Skin epidermis (tissue), 12 donors: ENCODE results near the gene DBNDD1.
A peak's percentile ranks its signal among the peaks of the same experiment; 100 is the strongest.
"Not testable (repeated sequence)": the region's sequence is repeated elsewhere in the genome, so short reads cannot be mapped to it uniquely, and the experiment has no call there.

Source experiments
- H3K27ac ChIP-seq, 21 experiments: fragments of 200-600 bp; sonication (generic) in 11 of 21; one replicate each; pipeline ENCODE4 v1.5.0; 2020; ENCODE audit warnings: mild to moderate bottlenecking in 3 of 21, inconsistent platforms in 2 of 21, moderate library complexity in 2 of 21
- H3K4me3 ChIP-seq, 7 experiments: fragments of 200-600 bp; sonication (generic) in 2 of 7; one replicate each; pipeline ENCODE4 v1.5.0; 2020; ENCODE audit warnings: inconsistent platforms in 2 of 7, mild to moderate bottlenecking in 2 of 7, moderate library complexity in 1 of 7

Gene DBNDD1, protein sequence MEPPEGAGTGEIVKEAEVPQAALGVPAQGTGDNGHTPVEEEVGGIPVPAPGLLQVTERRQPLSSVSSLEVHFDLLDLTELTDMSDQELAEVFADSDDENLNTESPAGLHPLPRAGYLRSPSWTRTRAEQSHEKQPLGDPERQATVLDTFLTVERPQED

DNA sequence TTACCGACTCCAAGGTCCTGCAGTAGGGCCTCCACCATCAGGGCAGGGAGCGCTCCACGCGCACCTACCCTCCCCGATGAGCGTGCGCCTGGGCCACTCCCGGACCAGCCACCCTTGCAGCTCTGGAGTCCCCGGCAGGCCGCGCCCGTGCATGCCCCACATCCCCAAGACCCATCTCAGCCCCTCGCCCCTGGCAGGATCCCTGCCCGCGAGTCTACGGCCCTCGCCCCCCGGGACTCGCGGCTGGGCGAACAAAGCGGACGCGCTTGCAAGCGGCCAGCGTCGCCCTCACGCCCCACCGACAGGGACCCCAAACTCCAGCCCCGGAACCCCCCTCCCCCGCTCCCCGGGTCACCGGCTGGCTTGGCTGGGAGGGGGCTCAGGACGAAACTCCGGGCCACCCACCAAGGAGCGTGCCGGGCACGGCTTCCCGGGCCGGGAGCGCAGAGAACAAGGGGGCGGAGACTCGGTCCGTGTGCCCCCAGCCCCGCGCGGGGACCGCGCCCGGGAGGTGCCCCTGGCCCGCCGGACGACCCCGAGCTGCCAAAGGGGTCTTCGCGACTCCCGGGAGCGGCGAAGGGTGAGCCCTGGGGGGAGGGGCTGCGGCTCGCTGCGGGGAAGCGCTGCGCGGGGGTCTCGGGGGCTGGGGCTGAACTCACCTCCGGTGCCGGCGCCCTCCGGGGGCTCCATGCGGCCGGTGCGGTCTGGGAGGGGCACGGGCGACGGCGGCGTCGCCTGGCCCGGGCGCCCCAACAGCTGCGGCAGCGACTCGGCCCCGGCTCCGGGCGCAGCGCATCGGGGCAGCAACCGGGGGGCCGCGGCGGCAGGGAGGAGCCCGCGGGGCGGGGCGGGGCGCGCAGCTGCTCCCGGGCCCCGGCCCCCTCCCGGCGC lies at the start of gene DBNDD1:
TSS of gene DBNDD1 (minus strand) at position 805 of the 891 bp plus-strand sequence. CDS start at position 690, 115 bp downstream.
- Histone ChIP-seq H3K4me3 (peak within 1 kb of the TSS; percentile 30 to 64 (median 53)), H3K27ac (peak within 1 kb of the TSS in 9 of 21 experiments; percentile 6 to 79 (median 50))

DNA sequence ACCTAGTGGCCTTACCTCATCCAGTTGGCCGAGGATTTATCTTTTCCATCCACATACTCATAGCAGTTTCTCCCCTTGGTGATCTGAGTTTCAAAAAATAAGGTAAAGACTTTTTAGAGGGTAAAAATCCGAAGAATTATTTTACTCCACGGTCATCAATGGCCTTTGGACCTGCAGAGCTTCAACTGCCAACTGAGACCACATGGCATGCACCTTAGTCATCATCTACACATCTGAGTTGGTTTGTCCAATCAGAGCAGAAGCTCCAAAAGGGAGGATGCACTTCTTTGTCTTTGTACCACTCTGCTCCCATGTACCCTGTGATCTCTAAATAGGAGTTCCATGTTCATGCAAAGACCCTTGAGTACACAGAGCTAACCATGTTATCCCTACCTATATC lies 42.2 kb upstream of the DBNDD1 start:
- H3K4me3 ChIP-seq, result no peak overlapping the region
- H3K27ac ChIP-seq, result no peak overlapping the region

DNA sequence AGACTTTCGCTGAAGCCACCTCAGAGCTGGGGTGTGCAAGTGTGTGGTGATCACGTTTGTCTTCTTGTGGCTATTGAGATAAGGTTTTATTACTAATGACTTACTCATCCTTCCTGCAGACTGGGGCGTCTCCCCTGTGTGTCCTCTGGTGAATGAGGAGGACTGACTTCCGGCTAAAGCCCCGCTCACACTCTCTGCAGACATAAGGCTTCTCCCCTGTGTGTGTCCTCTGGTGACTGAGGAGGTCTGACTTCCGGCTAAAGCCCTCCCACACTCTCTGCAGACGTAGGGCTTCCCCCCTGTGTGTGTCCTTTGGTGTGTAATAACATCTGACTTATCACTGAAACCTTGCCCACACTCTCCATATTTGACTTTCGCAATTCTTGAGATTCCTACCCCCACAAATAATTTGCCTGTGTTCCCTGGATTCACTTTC lies 38.5 kb upstream of the DBNDD1 start:
- no peak overlapping the region for H3K27ac ChIP-seq
- H3K4me3 ChIP-seq, result no peak overlapping the region

DNA sequence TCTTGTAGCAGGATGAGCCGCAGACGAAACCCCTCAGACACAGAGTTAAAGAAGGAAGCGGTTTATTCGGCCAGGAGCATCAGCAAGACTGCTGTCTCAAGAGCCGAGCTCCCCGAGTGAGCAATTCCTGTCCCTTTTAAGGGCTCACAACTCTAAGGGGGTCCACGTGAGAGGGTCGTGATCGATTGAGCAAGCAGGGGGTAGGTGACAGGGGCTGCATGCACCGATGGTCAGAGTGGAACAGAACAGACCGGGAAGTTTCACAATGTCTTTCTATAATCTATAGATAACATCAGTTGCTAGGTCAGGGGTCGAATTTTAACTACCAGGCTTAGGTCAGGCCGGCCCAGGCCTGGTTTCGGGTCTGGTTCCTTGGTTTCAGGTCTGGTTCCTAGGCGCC lies 37.3 kb upstream of the DBNDD1 start:
- not testable (repeated sequence) for H3K4me3 ChIP-seq, H3K27ac ChIP-seq

DNA sequence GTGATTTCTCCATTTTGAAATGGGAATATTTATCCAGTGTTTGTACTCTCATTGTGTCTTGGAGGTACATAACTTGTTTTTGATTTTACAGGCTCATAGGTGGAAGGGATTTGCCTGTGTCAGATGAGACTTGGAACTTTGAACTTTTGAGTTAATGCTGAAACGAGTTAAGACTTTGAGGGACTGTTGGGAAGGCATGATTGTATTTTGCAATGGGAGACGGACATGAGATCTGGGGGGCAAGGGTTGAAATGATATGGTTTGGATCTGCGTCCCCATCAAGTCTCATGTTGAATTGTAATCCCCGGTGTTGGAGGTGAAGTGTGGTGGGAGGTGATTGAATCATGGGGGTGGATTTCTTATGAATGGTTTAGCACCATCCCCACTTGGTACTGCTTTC lies 36.1 kb upstream of the DBNDD1 start:
- Histone ChIP-seq H3K4me3 (no peak overlapping the region), H3K27ac (no peak overlapping the region)

DNA sequence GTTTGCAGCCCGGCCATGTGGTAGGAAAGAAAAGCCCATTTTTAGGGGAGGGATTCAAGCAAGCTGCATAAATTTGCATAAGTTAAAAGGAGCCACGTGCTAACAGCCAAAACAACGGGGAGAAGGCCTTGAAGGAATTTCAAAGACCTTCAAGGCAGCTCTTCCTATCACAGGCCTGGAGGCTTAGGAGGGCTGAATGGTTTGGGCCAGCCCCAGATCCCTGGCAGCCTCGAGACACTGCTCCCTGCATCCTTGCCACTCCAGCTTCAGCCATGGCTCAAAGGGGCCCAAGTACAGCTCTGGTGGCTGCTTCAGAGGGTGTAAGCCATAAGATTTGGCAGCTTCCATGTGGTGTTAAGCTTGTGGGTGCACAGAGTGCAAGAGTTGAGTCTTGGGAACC lies 35.3 kb upstream of the DBNDD1 start:
- H3K27ac ChIP-seq, result no peak overlapping the region
- no peak overlapping the region for H3K4me3 ChIP-seq

DNA sequence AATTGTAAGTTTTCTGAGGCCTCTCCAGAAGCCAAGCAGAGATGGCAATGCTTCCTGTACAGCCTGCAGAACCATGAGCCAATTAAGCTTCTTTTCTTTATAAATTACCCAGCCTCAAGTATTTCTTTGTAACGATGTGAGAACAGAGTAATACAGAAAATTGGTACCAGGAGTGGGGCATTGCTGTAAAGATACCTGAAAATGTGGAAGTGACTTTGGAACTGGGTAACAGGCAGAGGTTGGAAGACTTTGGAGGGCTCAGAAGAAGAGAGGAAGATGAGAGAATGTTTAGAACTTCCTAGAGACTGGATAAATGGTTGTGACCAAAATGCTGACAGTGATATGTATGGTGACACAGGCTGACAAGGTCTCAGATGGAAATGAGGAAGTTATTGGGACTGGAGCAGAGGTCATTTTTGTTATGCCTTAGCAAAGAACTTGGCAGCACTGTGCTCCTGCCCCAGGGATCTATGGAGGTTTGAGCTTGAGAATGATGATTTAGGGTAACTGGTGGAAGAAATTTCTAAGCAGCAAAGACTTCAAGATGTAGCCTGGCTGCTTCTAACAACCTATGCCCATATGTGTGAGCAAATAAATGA lies 34.7 kb upstream of the DBNDD1 start:
- no peak overlapping the region for H3K4me3 ChIP-seq
- no peak overlapping the region for H3K27ac ChIP-seq

DNA sequence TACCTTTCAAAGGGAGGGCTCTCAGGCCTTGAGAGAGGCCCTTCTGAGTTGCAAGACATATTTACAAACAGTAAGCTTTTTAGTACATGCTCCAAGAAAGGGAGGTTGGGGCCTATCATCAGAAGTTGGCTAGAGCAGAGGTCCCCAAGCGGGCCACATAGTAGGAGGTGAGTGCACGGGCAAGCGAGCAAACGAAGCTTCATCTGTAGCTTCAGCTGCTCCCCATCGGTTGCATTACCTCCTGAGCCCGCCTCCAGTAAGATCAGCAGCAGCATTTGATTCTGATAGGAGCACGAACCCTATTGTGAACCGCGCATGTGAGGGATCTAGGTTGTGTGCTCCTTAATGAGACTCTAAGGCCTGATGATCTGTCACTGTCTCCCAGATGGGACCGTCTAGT lies 31.7 kb upstream of the DBNDD1 start:
- H3K27ac ChIP-seq, result no peak overlapping the region
- no peak overlapping the region for H3K4me3 ChIP-seq

DNA sequence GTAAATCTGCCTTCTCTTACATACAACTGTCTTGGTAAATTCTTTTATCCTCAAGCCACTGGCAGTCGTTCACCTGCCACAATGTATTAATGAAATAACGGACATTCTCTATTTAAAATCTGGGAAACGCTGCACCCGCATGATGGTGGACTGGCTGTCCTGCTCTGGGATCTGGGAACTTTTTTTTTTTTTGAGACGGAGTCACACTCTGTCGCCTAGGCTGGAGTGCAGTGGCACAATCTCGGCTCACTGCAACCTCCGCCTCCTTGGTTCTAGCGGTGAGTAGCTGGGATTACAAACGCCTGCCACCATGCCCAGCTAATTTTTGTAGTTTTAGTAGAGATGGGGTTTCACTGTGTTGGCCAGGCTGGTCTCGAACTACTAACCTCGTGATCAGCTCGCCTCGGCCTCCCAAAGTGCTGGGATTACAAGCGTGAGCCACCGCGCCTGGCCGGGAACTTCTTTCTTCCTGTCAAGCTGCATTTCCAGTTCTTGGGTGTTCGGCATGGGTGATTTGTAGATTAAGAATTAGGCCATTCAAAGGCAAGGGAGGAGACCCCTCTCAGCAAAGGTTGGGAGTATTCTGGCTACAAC lies 29.6 kb upstream of the DBNDD1 start:
- H3K4me3 ChIP-seq, result no peak overlapping the region
- H3K27ac ChIP-seq, result no peak overlapping the region

DNA sequence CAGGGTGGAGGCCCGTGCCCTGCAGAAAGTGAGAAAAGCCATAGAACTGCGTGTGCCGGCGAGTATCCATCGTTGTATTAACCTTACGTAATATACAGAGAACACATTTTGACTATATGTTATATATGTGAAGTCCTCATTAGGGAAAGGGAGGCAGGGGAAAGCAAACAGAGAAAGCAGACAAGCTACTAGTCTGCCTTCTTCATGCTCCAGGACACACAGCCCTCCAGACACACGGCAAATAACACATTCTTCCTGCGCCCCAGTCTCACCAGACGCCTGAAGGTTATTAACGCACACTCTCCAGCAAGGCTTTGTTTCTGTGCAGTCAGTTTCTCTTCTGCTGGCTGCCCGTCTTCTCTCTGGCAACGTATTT lies 29.1 kb upstream of the DBNDD1 start:
- H3K4me3 ChIP-seq, result no peak overlapping the region

DNA sequence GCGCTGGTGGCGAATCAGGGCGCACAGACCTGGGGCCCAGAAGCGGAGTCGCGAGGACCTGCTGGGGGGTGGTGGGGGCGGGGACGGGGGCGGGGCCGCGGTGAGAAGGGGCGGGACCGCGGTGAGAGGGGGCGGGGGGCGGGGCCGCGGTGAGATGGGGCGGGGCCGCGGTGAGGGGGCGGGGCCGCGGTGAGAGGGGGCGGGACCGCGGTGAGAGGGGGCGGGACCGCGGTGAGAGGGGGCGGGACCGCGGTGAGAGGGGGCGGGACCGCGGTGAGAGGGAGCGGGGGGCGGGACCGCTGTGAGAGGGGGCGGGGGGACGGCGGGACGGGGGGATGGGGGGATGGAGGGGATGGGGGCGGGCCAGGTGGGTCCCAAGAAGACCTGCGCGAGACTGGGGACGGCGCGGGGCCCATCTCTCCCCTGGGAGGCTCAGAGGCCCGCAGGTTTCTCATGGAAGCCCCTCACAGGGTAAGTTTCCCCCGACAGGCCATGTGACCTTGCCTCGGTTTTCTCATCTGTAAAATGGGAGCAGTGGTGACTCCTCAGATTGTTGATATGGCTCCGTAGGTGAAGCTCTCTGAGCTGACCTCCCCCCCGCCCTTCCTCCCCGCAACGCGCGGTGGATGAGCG lies 28.6 kb upstream of the DBNDD1 start:
- H3K27ac ChIP-seq, result peak overlapping the region in 3 of 21 experiments; percentile 44 to 73 (median 62)
- H3K4me3 ChIP-seq, result peak overlapping the region in 5 of 7 experiments; percentile 2 to 34 (median 19)

More for the DNA sequence above, 29.1 kb upstream of the DBNDD1 start:
- H3K27ac ChIP-seq, result no peak overlapping the region

DNA sequence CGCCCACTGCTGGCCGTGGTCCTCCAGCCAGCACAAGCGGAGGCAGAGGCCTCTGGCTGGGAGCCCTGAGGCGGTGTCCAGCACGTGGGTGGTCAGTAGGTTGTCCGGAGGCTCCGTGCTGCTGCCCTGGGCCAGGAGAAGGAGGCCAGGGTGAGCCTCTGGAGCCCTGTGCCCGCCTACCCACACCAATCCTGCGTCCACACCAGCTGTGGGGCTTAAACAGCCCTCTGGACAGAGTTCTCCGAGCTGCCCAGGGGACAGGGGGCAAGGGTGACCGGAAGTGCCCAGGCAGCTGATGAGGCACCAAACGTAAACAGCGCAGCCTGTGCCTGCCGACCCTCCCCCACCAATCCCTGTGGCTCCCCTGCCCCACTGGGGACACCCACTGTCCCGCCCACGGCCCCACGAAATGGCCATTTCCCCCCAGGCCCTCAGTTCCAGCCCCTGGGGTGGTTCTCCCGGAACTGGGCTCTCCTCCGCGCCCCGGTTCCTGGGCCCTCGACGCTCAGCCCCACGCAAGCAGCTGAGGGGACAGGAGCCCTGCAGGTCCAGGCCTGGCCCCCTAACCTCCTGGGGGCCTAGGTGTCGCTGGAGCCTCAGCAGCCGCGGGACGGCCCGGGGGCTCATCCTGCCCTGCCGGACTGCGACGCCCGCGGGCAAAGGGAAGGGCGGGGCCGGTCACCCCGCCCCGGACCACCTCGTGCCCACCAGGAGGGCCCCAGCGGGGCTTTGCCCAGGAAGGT lies 27.9 kb upstream of the DBNDD1 start:
- H3K27ac ChIP-seq, result peak overlapping the region in 6 of 21 experiments; percentile 22 to 73 (median 38)

DNA sequence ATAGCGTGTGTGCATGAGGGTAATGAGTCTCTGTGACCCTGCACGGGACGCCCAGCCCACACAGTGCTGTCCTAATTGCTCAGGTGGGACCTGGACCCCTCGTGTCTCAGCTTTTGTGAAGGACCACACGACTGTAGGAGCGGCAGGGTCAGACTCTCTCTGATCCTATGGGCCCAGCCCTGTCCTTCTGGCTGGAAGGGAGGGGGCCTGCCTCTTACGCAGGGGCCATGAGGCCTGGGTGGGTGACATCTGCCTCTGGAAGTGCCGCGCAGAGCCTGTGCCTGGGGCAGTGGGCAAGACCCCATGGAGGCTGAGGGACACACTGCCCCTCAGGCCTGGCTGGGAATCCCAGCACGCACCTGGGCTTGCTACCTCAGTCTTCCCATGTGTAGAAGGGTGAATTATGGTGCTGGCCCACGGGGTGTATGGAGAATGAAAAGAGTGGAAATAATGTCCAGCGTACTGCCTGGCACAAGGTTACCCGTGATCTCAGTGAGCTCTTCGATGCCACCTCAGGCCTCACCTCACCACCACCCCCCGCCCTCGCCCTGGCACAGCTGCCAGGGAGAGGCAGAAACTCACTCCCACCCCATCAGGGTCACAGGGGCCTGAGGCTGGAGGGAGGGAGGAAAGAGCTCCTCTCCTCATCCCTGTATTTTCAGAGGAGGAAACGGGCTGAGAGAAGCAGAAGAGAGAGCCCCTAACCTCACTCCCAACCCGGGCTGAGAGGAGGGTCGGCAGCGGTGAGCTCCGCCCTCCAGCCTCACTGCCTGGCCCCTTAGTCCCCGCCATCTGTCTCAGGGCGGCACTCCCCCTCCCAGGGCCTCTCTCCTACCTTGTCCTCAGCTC lies 27.1 kb upstream of the DBNDD1 start:
- H3K27ac ChIP-seq, result peak overlapping the region in 4 of 21 experiments; percentile 4 to 73 (median 24)

More for the DNA sequence above, 27.9 kb upstream of the DBNDD1 start:
- peak overlapping the region in 6 of 7 experiments; percentile 2 to 34 (median 17) for H3K4me3 ChIP-seq

DNA sequence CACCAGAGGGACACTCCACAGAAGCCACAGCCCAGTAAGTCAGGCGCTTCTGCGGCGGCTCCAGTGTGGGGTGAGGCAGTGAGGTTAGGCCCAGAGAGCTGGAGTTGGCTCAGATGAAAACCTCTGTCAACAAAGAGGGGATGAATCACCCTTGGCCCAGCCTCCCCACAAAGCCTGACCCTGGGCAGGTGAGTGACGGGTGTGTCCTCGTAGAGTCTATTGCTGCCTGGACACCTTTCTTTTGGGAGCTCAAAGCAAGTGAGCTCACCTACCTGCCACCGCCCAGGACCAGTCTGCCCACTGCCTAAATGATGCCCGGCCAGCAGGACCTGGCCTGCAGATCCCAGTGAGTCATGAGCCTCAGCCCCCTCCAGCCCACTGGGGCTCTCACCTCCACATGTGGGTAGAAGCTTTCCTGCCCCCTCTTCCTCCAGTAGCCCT lies 24.9 kb upstream of the DBNDD1 start:
- H3K27ac ChIP-seq, result peak overlapping the region in 2 of 21 experiments; percentile 17 to 35
- H3K4me3 ChIP-seq, result no peak overlapping the region

More for the DNA sequence above, 27.1 kb upstream of the DBNDD1 start:
- peak overlapping the region in 3 of 7 experiments; percentile 15 to 34 (median 34) for H3K4me3 ChIP-seq

DNA sequence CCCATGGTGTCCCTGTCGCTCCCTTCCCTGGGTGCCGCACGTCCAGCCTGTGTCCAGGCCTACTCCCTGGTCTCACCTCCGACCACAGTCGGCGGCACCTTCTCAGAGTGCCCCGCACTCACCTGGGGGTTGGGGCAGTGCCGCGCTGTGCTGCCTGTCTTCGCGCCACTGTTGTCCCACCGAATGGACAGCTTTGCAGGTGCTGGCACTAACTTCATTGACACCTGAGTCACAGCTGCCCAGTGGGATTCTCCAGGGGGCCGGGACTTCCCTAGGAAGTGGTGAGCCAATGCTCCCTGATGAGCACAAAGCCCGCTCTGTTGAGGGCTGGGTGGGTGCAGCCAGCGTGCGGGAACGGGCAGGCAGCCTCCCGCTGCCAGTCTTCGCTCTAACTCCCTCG lies 24.3 kb upstream of the DBNDD1 start:
- H3K4me3 ChIP-seq, result no peak overlapping the region
- H3K27ac ChIP-seq, result peak overlapping the region in 4 of 21 experiments; percentile 30 to 35 (median 33)

DNA sequence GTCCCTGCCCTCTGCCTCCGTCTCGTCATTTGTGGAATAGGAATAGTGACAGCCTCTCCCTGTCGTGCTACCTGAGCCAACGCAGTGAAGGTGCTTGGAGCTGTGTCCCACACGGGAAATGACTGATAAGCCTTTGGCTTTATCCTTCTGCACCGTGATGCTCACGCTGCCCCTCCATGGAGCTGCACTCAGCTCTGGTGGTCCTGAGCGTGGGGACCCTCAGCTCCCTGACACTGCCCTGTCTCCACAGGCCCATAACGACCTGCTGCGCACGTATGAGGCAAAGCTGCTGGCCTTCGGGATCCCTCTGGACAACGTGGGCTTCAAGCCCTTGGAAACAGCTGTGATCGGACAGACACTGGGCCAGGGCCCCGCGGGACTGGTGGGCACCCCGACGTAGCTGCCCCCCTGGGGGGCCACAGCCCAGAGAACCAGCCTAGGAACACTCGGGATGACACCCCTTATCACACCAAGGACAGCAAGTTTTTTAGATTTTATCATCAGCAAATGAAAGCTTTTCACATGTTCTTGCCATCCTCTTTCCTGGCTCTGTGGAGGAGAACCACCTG lies 23.8 kb upstream of the DBNDD1 start:
- H3K4me3 ChIP-seq, result no peak overlapping the region
- peak overlapping the region in 1 of 21 experiments; percentile 31 for H3K27ac ChIP-seq

DNA sequence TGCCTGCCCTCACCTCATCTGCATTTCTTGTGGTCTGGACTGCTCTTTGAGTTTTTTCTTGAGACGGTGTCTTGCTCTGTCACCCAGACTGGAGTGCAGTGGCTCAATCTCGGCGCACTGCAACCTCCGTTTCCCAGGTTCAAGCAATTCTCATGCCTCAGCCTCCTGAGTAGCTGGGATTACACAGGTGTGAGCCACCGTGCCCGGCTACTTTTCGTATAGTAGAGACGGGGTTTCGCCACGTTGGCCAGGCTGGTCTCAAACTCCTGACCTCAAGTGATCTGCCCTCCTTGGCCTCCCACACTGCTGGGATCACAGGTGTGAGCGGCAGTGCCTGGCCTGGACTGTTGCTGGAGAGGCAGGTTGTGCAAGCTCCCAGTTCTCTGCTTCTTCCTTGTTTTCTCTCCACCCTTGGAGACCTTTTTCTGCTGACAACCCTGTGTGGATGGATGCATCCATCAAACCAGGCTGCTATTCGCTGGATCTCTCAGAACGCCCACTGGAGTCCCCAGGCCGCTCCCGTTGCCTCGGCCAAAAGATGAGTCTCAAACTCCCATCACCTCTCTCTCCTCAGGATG lies 22.7 kb upstream of the DBNDD1 start:
- no peak overlapping the region for H3K27ac ChIP-seq
- H3K4me3 ChIP-seq, result no peak overlapping the region
